Measurements from ENCODE around the gene ZNF445. TPM values are rescaled to one million over a fixed set of nuclear protein-coding genes. Genes with fewer than 3 reads are reported as not detected.

Gene ZNF445
- total RNA-seq, 1 experiment from 2014 or later = 11.9 TPM

DNA sequence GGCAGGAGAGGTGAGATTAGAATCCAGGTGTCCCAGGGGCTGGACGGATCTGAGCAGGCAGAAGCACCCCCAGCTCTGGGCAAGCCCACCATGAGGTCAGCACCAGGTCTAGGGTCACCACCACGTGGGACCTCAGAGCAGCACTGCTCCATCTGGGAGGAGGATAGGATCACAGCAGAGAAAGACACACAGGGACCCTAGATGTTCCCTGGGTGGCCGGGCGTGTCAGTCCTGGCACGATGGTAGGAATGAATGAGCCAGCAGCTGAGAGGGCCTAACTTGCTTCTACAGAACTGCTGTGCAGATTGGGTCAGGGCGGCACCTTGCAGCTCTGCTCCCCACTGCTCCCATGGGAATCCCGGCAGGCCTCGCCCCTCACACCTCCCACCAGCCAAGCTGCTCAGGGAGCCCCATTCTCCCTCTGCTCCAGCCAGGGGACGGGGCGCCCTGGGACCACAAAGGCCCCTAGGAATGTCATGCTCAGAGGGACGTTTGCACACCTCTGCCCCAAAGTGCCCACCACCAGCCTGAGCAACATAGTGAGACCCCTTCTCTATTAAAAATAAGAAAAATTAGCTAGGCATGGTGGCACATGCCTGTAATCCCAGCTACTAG lies 66.3 kb downstream of the ZNF445 start:
- BruUV-seq (replicated peaks) = no TSS peak

DNA sequence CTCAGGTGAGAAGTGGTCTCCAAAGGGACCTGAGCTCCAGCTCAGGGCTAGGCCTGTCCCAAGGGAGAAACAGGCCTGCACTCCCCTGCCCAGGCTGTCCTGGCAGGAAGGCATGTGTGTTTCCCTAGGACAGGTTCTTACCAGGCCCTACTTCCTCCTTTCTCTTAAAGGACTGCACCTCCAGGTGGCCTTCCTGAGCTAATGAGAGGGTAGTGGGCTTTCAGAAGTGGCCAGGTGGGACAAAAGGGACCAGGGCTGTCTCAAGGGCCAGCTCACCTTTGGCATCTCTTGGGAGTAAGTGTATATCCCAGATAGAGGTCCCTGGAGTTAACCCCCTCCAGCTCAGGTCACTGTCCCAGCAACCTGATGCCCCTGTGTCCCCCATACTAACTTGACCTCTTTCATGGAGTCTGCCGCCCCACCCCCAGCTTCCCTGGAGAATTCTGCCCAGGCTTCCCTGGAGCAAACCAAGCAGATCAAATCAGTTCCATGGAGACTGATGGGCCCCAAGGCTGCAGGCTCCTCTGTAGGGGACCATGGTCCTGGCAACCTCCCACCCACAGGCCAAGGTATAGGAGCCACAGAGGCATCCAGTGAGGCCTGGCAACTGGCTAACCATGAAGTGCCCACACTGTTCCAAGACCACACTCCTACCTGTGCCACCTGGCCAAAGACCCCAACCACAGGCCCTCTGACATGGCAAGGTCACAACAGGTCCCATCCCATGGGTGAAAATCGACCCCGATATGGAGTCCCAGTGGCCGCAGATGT lies 67.6 kb downstream of the ZNF445 start:
- no peaks in the 10 kb centered on the region for H3K4me1 ChIP-seq (ENCODE audit: control insufficient read depth, insufficient read depth, low read length)
- DNase-seq (ENCODE audit: low read depth, low spot score) = no peak
- no TSS peak for BruUV-seq (replicated peaks)
- ATAC-seq = no peak
- ChIA-PET CTCF (no interaction called here), POLR2A (no interaction called here)
- intact Hi-C loops (cut with micrococcal nuclease; ENCODE audit: unreplicated experiment) (no loop called here), in situ Hi-C loops (cut with HindIII; ENCODE audit: low pct_unique_long_range_greater_than_20kb, low sequenced_read_pairs) (no loop called here)
- H3K27me3 ChIP-seq (ENCODE audit: control insufficient read depth, insufficient read depth, low read length) = no peaks in the 10 kb centered on the region
- TF ChIP-seq TCF7L2 (IDR thresholded peaks at IDR 0.05; ENCODE audit: low read depth, low read length) (no peak), SIN3A (IDR thresholded peaks at IDR 0.05; ENCODE audit: borderline replicate concordance, insufficient read depth, low read depth, low read length) (no peak), POLR2AphosphoS5 (IDR thresholded peaks at IDR 0.05; ENCODE audit: low read depth, low read length) (no peak)
- TF ChIP-seq, protein P1, sequence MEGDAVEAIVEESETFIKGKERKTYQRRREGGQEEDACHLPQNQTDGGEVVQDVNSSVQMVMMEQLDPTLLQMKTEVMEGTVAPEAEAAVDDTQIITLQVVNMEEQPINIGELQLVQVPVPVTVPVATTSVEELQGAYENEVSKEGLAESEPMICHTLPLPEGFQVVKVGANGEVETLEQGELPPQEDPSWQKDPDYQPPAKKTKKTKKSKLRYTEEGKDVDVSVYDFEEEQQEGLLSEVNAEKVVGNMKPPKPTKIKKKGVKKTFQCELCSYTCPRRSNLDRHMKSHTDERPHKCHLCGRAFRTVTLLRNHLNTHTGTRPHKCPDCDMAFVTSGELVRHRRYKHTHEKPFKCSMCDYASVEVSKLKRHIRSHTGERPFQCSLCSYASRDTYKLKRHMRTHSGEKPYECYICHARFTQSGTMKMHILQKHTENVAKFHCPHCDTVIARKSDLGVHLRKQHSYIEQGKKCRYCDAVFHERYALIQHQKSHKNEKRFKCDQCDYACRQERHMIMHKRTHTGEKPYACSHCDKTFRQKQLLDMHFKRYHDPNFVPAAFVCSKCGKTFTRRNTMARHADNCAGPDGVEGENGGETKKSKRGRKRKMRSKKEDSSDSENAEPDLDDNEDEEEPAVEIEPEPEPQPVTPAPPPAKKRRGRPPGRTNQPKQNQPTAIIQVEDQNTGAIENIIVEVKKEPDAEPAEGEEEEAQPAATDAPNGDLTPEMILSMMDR (IDR thresholded peaks at IDR 0.05) = no peak
- TF ChIP-seq, protein P2, sequence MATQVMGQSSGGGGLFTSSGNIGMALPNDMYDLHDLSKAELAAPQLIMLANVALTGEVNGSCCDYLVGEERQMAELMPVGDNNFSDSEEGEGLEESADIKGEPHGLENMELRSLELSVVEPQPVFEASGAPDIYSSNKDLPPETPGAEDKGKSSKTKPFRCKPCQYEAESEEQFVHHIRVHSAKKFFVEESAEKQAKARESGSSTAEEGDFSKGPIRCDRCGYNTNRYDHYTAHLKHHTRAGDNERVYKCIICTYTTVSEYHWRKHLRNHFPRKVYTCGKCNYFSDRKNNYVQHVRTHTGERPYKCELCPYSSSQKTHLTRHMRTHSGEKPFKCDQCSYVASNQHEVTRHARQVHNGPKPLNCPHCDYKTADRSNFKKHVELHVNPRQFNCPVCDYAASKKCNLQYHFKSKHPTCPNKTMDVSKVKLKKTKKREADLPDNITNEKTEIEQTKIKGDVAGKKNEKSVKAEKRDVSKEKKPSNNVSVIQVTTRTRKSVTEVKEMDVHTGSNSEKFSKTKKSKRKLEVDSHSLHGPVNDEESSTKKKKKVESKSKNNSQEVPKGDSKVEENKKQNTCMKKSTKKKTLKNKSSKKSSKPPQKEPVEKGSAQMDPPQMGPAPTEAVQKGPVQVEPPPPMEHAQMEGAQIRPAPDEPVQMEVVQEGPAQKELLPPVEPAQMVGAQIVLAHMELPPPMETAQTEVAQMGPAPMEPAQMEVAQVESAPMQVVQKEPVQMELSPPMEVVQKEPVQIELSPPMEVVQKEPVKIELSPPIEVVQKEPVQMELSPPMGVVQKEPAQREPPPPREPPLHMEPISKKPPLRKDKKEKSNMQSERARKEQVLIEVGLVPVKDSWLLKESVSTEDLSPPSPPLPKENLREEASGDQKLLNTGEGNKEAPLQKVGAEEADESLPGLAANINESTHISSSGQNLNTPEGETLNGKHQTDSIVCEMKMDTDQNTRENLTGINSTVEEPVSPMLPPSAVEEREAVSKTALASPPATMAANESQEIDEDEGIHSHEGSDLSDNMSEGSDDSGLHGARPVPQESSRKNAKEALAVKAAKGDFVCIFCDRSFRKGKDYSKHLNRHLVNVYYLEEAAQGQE (IDR thresholded peaks at IDR 0.05; ENCODE audit: insufficient read depth in 1 of 2, low read depth in 2 of 2, low read length in 1 of 2) = no peak
- no peaks in the 10 kb centered on the region for H3K9me3 ChIP-seq (ENCODE audit: control insufficient read depth, insufficient read depth, low read depth, low read length)
- no peaks in the 10 kb centered on the region for H3K36me3 ChIP-seq (ENCODE audit: control insufficient read depth, insufficient read depth, low read length)
- H3K27ac ChIP-seq (ENCODE audit: low read length) = no peak overlapping the region
- H3K4me3 ChIP-seq (ENCODE audit: low read depth in 2 of 2, low read length in 2 of 2) = no peak overlapping the region

More for the DNA sequence above, 66.3 kb downstream of the ZNF445 start:
- in situ Hi-C loops (cut with HindIII; ENCODE audit: low pct_unique_long_range_greater_than_20kb, low sequenced_read_pairs) (no loop called here), intact Hi-C loops (cut with micrococcal nuclease; ENCODE audit: unreplicated experiment) (no loop called here)
- TF ChIP-seq POLR2AphosphoS5 (IDR thresholded peaks at IDR 0.05; ENCODE audit: low read depth, low read length) (no peak), SIN3A (IDR thresholded peaks at IDR 0.05; ENCODE audit: borderline replicate concordance, insufficient read depth, low read depth, low read length) (no peak), TCF7L2 (IDR thresholded peaks at IDR 0.05; ENCODE audit: low read depth, low read length) (no peak)
- TF ChIP-seq, protein P1 (IDR thresholded peaks at IDR 0.05) = no peak
- TF ChIP-seq, protein P2 (IDR thresholded peaks at IDR 0.05; ENCODE audit: insufficient read depth in 1 of 2, low read depth in 2 of 2, low read length in 1 of 2) = no peak
- Histone ChIP-seq H3K4me1 (ENCODE audit: control insufficient read depth, insufficient read depth, low read length) (no peaks in the 10 kb centered on the region), H3K36me3 (ENCODE audit: control insufficient read depth, insufficient read depth, low read length) (no peaks in the 10 kb centered on the region), H3K27me3 (ENCODE audit: control insufficient read depth, insufficient read depth, low read length) (no peaks in the 10 kb centered on the region), H3K9me3 (ENCODE audit: control insufficient read depth, insufficient read depth, low read depth, low read length) (no peaks in the 10 kb centered on the region), H3K4me3 (ENCODE audit: low read depth in 2 of 2, low read length in 2 of 2) (no peak overlapping the region), H3K27ac (ENCODE audit: low read length) (no peak overlapping the region)
- ATAC-seq (no peak), DNase-seq (ENCODE audit: low read depth, low spot score) (no peak)
- POLR2A ChIA-PET = no interaction called here
- CTCF ChIA-PET = no interaction called here

All from Panc1 (cell line).